Nephron progenitor cell (in vitro differentiated cells): ENCODE data around the gene KCNMA1.

Experiments
- DNase-seq: peaks from one replicate; pipeline ENCODE4 v3.0.0; 2021
- H3K27ac Mint-ChIP-seq: 2 replicates; pipeline ENCODE4 v1.8.0; 2021; ENCODE audit warnings: mild to moderate bottlenecking, moderate library complexity, mixed read lengths
- H3K27me3 Mint-ChIP-seq: 2 replicates; pipeline ENCODE4 v1.8.0; 2021; ENCODE audit warnings: mild to moderate bottlenecking, low read depth, mixed read lengths; ENCODE audit not compliant: poor library complexity
- H3K36me3 Mint-ChIP-seq: 2 replicates; pipeline ENCODE4 v1.8.0; 2021; ENCODE audit warnings: low read depth, mixed read lengths
- H3K4me1 Mint-ChIP-seq: 2 replicates; pipeline ENCODE4 v1.8.0; 2021; ENCODE audit warnings: mixed read lengths
- H3K4me3 Mint-ChIP-seq: 2 replicates; pipeline ENCODE4 v1.8.0; 2021; ENCODE audit warnings: mild to moderate bottlenecking, moderate library complexity, mixed read lengths
- H3K9me3 Mint-ChIP-seq: 2 replicates; pipeline ENCODE4 v1.8.0; 2021; ENCODE audit warnings: mild to moderate bottlenecking, moderate library complexity, mixed read lengths
- CTCF ChIP-seq: fragments of 200-600 bp; sonication (generic); IDR thresholded peaks from 2 replicates; pipeline ENCODE4 v1.5.0; 2021; ENCODE audit warnings: antibody characterized with exemption

KCNMA1 gene

DNA sequence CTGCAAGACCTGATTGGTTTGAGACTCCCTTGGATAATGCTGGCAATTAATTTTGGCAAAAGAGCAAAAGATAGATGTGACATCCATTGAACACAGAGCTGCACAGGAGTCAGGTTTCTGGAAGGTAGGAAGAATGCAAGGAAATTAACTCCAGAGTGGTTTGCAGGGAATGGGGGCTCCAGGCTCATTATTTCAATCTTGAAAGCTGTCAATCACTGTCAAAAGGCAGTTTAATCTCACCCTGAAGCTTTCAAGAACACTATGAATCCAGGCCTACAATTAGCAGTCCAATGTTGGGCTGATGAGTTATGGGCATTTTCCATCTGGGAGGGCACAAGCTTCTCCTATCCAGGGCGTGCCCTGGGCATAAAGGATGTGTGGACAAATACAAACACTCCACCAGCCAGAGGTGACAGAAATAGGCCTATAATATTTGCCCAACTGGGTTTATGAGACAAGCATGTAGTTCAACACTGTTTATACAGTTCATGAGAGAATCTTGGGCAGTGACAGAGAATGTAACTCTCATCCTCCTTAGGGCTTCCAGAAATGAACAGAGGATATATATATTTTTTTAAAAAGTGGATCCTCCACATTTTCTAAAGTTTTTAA is 80.5 kb downstream of the KCNMA1 start:
- Mint-ChIP-seq H3K27ac (no peak overlapping the region), H3K27me3 (no peaks in the 10 kb centered on the region), H3K9me3 (no peaks in the 10 kb centered on the region), H3K36me3 (no peaks in the 10 kb centered on the region), H3K4me1 (peaks cover 31% of the 10 kb centered on the region), H3K4me3 (no peak overlapping the region)
- no peak for TF ChIP-seq CTCF
- DNase-seq: no peak

DNA sequence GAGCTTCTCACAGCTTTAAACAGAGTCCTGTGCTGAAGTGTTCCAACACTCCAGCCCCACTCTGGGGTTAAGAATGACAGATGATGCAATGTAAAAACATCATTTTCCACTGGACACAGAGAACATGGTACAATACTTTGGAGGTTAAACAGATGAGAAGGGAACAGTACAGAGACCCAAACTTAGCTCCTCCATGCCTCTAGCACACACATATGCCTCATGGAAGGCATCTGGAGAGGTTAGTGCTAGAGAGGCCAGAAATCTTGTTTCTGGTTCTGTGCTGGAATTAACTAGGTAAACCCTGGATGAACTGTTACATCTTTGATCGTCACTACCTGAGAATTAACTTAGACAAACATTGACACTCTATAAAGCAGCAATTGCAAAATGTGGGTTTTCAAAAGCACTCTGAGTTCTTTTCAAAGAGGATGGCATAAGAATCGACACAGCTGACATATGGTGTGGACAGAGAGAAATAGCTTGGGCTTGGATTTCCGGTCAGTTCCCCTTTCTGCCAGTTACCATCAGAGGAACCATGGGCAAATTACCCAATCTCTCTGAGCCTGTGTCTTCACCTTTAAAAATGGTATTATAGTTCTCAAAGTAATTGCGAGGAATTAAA is 81.9 kb downstream of the KCNMA1 start:
- H3K27me3 Mint-ChIP-seq: peaks cover 4% of the 10 kb centered on the region
- H3K36me3 Mint-ChIP-seq: no peaks in the 10 kb centered on the region
- H3K27ac Mint-ChIP-seq: peak overlapping the region; percentile 45
- no peak for TF ChIP-seq CTCF
- no peaks in the 10 kb centered on the region for H3K9me3 Mint-ChIP-seq
- no peak for DNase-seq
- H3K4me1 Mint-ChIP-seq: peaks cover 31% of the 10 kb centered on the region
- H3K4me3 Mint-ChIP-seq: no peak overlapping the region

DNA sequence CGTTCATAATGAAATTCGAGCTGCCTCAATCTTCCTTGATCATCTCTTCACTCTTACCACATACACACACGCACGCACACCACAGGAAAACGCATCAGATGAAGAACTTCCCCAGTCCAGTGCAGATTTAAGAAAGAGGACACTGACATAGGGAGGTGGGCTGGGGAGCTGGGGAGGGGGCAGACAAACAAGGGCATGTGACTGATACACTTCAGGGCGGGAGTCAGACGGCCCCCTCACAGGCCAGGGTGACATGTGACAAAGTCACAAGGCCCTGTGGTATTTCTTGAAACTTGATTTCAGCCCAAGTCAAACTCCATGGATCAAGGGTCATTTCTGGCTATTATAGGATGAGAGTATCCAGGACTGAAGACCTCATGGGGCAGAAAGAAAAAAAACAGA is 82.6 kb downstream of the KCNMA1 start:
- H3K27me3 Mint-ChIP-seq: peaks cover 4% of the 10 kb centered on the region
- H3K9me3 Mint-ChIP-seq: no peaks in the 10 kb centered on the region
- DNase-seq: no peak
- peaks cover 36% of the 10 kb centered on the region for H3K4me1 Mint-ChIP-seq
- TF ChIP-seq CTCF: no peak
- H3K27ac Mint-ChIP-seq: peak overlapping the region; percentile 55
- H3K36me3 Mint-ChIP-seq: no peaks in the 10 kb centered on the region
- H3K4me3 Mint-ChIP-seq: no peak overlapping the region

GRCh38 chr10:77553966-77554365 is 83.6 kb downstream of the KCNMA1 start:
- Mint-ChIP-seq H3K27ac (peak overlapping the region; percentile 42), H3K27me3 (peaks cover 4% of the 10 kb centered on the region), H3K36me3 (no peaks in the 10 kb centered on the region), H3K9me3 (no peaks in the 10 kb centered on the region), H3K4me1 (peaks cover 36% of the 10 kb centered on the region), H3K4me3 (no peak overlapping the region)
- no peak for TF ChIP-seq CTCF
- no peak for DNase-seq

GRCh38 chr10:77553311-77553710 is 84.3 kb downstream of the KCNMA1 start:
- Mint-ChIP-seq H3K27ac (no peak overlapping the region), H3K27me3 (peaks cover 7% of the 10 kb centered on the region), H3K9me3 (no peaks in the 10 kb centered on the region), H3K4me1 (peaks cover 36% of the 10 kb centered on the region), H3K4me3 (no peak overlapping the region), H3K36me3 (no peaks in the 10 kb centered on the region)
- no peak for DNase-seq
- no peak for TF ChIP-seq CTCF

DNA sequence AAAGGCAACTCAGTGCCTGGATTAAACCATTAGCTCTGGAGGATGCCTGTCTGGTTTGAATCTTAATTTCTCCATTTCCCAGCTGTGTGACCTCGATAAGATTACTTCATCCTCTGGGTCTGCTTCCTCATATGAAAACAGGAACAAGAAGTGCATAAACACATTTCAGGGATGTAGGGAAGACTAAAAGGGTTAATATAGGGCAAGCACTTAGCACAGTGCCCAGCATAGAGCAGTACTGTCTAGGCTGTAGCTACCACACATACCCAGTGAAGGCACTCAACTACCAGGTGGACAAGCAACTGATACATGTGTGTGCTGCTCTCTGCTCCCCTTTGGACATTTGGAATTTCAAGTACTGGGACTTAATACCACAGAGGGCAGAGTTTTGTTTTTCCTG is 85.4 kb downstream of the KCNMA1 start:
- peaks cover 36% of the 10 kb centered on the region for H3K4me1 Mint-ChIP-seq
- no peaks in the 10 kb centered on the region for H3K9me3 Mint-ChIP-seq
- TF ChIP-seq CTCF: no peak
- H3K4me3 Mint-ChIP-seq: no peak overlapping the region
- no peak for DNase-seq
- peaks cover 7% of the 10 kb centered on the region for H3K27me3 Mint-ChIP-seq
- no peak overlapping the region for H3K27ac Mint-ChIP-seq
- H3K36me3 Mint-ChIP-seq: no peaks in the 10 kb centered on the region
